ENCODE data around the gene UBN1. TPM values are rescaled to one million over a fixed set of nuclear protein-coding genes. Genes with fewer than 3 reads are reported as not detected.

The UBN1 gene
- total RNA-seq, 2 experiments from 2014 or later, result 30.1 to 30.7 TPM

DNA sequence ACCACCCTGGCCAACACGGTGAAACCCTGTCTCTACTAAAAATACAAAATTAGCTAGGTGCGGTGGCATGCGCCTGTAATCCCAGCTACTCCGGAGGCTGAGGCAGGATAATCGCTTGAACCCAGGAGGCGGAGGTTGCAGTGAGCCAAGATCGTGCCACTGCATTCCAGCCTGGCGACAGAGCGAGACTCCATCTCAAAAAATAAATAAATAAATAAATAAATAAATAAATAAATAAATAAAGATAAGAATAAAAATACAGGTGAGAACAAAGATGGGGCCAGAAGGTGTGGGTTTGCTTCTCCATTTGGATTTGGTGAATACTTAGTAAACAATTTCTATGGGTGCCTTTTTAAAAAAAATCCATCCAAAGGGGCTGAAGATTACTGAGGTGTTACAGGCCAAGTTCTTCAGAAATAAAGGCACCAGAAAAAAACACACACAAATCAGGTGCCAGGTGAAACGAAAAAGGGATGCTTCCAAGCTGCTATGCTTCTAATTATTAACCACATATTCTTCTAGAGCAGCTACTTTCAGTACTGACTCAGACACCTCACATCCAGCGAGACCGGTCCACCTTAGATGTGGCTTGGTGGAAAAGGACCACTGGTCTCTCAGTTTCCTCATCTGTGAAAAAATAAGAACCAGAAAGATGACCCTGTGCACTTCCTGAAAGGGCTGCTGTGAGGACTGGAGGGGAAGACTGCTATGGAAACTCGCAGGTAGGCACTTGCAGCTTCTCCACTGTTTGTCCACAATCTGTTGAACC, 9.4 kb upstream of the UBN1 start:
- peaks cover 11% of the 10 kb centered on the region for H3K36me3 Mint-ChIP-seq
- no peaks in the 10 kb centered on the region for H3K9me3 Mint-ChIP-seq
- peak overlapping the region; percentile 34 for H3K27ac Mint-ChIP-seq
- H3K27me3 Mint-ChIP-seq, result no peaks in the 10 kb centered on the region
- H3K4me1 Mint-ChIP-seq, result peaks cover 10% of the 10 kb centered on the region
- no peak for DNase-seq
- no peak overlapping the region for H3K4me3 Mint-ChIP-seq

DNA sequence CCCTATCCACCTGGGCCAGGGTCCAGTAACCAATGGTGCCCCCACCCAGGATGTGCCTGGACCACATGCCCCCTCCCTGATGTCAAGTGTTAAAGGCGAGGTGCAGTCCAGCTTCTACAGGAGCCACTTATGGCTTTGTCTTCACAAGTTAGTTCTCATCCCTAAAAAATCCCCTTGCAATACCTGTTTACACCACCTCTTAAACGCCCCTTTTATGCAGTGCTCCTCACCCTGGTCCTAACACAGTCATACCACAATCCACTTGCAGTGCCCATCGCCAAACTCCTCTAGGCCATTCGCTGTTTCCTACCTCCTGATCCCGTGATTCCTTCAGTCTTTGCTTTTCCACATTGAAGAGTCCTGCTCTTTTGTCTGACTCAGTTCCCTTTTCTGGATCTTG, 7.3 kb upstream of the UBN1 start:
- Mint-ChIP-seq H3K9me3 (no peaks in the 10 kb centered on the region), H3K27me3 (no peaks in the 10 kb centered on the region), H3K36me3 (peaks cover 15% of the 10 kb centered on the region), H3K4me1 (peaks cover 9% of the 10 kb centered on the region), H3K4me3 (no peak overlapping the region), H3K27ac (no peak overlapping the region)
- DNase-seq, result no peak

DNA sequence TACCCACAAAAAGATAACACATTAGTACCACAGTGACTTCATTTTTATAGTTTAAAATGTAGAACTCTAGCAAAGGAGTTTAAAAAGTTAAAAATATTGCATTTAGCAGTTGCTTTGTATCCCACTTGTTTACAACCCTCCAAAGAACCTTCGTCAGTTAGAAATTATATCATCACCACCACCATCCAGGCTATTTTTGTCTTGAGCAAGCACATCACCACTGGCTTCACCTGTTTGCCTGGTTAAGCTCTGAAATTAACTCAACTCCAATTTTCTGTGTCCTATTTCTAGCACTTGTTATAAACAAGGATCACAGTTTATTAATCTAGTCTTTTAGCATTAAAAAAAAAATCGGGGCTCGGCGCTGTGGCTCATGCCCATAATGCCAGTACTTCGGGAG, 6.3 kb upstream of the UBN1 start:
- no peak for DNase-seq
- H3K36me3 Mint-ChIP-seq, result peaks cover 20% of the 10 kb centered on the region
- H3K27me3 Mint-ChIP-seq, result no peaks in the 10 kb centered on the region
- peaks cover 17% of the 10 kb centered on the region for H3K4me1 Mint-ChIP-seq
- H3K4me3 Mint-ChIP-seq, result no peak overlapping the region
- no peaks in the 10 kb centered on the region for H3K9me3 Mint-ChIP-seq
- H3K27ac Mint-ChIP-seq, result no peak overlapping the region

DNA sequence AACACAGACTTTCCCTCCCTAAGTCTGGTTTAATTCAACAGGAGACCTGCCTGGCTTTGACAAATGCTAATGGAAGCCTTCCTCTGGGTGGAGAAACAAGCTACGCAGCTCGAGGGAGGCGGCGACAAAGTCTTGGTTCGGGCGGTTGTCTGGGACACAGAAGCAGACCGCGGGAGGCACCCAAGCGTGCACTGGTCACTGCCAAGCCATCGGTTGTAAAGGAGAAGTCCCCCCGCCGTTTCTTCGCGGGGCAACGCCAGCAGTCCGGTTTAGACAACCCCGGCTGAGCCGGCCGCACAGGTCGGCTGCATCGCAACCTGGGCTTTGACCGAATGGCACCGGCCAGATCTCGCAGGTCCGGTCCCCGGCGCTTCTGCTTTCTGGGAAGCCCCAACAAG, 779 bp upstream of the UBN1 start:
- H3K4me1 Mint-ChIP-seq, result peaks cover 46% of the 10 kb centered on the region
- peak; percentile 27 for DNase-seq
- no peaks in the 10 kb centered on the region for H3K9me3 Mint-ChIP-seq
- peak overlapping the region; percentile 89 for H3K4me3 Mint-ChIP-seq
- peaks cover 17% of the 10 kb centered on the region for H3K36me3 Mint-ChIP-seq
- H3K27me3 Mint-ChIP-seq, result no peaks in the 10 kb centered on the region
- peak overlapping the region; percentile 76 for H3K27ac Mint-ChIP-seq

DNA sequence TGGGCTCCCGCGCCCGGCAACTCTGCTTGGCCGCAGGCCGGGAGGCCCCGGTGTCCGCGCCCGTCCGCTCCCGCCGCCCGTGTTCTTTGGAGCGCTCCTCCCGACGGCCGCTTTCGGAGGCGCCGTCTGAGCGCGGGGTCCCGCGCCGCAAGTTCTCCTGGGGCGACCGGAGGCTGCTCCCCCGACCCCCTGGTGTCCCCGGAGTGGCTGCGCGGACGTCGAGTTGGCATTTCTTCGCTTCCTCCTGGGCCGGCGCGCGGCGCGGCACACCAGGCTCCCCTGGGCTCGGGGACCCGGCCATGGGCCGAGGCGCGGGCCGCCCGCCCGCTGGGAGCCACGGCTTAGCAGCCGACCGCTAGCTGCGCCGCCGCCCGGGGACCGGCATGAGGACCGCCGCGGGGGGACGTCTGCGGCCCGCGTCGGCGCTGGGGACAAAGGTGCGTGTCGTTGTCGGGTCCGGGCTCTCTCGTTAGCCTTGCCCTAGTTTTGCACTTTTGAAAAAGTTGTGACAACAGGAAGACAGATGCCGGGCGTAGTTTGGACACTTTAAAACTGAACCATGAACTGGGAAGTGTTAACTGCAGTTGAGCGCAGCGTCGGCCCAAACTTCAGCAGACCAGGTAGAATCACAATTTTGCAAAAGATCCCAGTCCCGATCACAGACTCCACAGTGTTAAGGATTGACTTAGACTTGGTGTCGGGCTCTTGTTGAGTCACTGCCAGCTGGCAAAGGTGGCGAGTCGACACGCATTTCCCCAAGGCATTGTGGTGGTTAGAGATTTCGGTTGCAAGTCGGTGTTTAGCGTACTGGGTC, 700 bp downstream of the UBN1 start:
- Mint-ChIP-seq H3K27ac (peak overlapping the region; percentile 51), H3K4me3 (peak overlapping the region; percentile 82), H3K27me3 (no peaks in the 10 kb centered on the region), H3K4me1 (peaks cover 55% of the 10 kb centered on the region), H3K9me3 (no peaks in the 10 kb centered on the region), H3K36me3 (peaks cover 16% of the 10 kb centered on the region)
- peak; percentile 49 for DNase-seq

- Mint-ChIP-seq H3K27ac (no peak overlapping the region), H3K4me1 (peaks cover 49% of the 10 kb centered on the region), H3K36me3 (peaks cover 16% of the 10 kb centered on the region), H3K4me3 (no peak overlapping the region), H3K27me3 (no peaks in the 10 kb centered on the region), H3K9me3 (no peaks in the 10 kb centered on the region)
- no peak for DNase-seq
Observed at GRCh38 chr16:4850211-4850610, 2.9 kb downstream of the UBN1 start.

DNA sequence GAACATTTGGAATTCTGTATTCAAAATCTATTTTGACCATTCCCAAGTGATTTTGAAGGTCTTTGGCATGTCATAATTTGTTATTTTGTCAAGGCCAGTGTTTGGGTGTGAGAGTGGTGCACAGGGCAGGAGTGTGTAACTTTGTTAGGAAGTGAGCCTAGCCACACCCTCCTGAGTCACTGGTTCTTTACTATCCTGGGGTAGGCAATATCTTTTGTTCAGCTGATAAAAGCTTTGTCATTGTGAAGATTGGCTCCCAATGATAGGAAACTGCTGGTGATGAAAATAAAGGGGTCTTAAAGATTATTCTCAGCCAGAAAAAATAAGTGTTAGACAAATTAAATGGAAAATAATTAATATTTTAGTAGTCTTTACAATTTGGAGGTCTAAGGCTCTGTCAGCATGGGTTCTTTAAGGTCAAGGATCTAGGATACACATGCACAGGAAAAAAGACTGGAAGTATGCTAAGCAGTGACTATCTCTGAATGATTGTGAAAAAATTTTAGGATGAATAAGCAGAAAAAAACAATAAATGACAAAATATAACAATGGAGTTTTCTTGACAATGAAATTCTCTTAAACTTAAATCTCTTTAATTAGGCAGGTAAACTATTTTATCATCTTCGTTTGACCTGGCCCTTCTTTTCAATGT, 5.1 kb downstream of the UBN1 start:
- Mint-ChIP-seq H3K4me3 (no peak overlapping the region), H3K36me3 (peaks cover 8% of the 10 kb centered on the region), H3K9me3 (no peaks in the 10 kb centered on the region), H3K27me3 (no peaks in the 10 kb centered on the region), H3K27ac (no peak overlapping the region), H3K4me1 (peaks cover 38% of the 10 kb centered on the region)
- no peak for DNase-seq

GRCh38 chr16:4855371-4855770, 8.1 kb downstream of the UBN1 start:
- Mint-ChIP-seq H3K9me3 (no peaks in the 10 kb centered on the region), H3K4me1 (peaks cover 19% of the 10 kb centered on the region), H3K27me3 (no peaks in the 10 kb centered on the region), H3K36me3 (peaks cover 18% of the 10 kb centered on the region), H3K27ac (no peak overlapping the region), H3K4me3 (no peak overlapping the region)
- no peak for DNase-seq

DNA sequence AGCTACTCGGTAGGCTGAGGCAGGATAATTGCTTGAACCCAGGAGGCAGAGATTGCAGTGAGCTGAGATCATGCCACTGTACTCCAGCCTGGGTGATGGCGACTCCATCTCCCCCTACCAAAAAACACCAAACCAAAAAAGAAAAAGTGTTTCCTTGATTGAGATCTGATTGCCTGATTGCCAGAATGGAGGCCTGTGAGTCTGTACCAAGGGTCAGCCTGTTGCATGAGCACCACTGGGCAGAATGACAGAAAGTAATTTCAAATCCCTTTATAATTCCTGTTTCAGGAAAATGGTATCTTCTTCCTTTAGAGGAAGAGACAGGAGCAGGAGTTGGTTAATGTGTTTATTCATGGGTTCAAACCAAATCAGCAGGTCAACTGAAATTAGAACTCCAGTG, 8.5 kb downstream of the UBN1 start:
- H3K27ac Mint-ChIP-seq, result no peak overlapping the region
- no peaks in the 10 kb centered on the region for H3K27me3 Mint-ChIP-seq
- peaks cover 19% of the 10 kb centered on the region for H3K36me3 Mint-ChIP-seq
- no peaks in the 10 kb centered on the region for H3K9me3 Mint-ChIP-seq
- H3K4me3 Mint-ChIP-seq, result no peak overlapping the region
- no peak for DNase-seq
- H3K4me1 Mint-ChIP-seq, result peaks cover 16% of the 10 kb centered on the region

DNA sequence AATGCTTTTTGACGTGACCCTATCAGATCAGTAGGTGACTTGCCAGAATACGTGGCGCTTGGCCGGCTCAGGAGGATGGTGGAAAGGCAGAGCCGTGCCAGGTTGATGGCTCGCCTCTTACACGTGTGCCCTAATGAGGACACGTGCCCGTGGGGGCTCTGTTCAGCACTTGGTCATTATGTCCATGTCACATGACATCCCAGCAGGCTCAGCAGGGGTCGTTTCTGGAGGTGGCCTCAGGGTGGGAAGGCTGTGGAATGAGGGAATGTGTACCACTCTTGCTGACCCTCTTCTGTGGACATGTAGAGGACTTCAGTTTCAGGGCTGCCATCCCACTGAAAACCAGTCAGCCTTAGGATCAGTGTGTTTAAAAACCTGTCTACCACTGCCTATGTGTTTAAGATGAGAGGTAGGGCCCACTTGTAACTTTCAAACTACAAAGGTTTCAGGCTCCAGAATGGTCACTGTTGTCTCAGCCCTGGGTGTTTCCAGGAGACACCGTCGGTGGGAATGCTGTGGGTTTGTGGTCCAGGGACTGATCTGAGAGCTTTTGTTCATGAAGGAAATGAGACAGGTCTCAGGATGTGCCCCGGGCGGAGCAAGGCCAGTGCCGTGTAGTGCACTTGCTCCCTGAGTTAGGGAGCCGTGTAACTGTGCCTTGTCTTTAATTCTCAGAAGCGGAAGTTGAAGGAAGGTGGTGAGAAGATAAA, 12.1 kb downstream of the UBN1 start:
- no peak for DNase-seq
- Mint-ChIP-seq H3K36me3 (peaks cover 19% of the 10 kb centered on the region), H3K9me3 (no peaks in the 10 kb centered on the region), H3K4me1 (peaks cover 4% of the 10 kb centered on the region), H3K27me3 (no peaks in the 10 kb centered on the region), H3K27ac (no peak overlapping the region), H3K4me3 (no peak overlapping the region)

DNA sequence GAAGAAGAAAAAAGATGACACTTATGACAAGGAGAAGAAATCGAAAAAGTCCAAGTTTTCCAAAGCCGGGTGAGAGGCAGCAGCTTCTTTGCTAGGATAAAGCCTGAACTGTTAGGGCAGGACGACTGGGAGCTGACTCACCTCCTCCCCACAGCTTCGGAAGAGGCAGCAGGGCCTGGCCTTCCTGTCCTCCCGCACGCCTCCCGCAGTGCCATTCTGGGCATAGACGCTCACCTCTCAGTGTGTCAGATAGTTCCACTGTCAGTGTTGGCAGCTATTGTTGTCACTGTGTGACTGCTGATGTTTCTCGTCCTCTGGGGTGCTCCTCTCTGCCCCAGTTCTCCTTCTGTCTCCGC, 12.6 kb downstream of the UBN1 start:
- H3K4me1 Mint-ChIP-seq, result peaks cover 4% of the 10 kb centered on the region
- H3K27me3 Mint-ChIP-seq, result no peaks in the 10 kb centered on the region
- no peak overlapping the region for H3K27ac Mint-ChIP-seq
- DNase-seq, result no peak
- peaks cover 19% of the 10 kb centered on the region for H3K36me3 Mint-ChIP-seq
- H3K4me3 Mint-ChIP-seq, result no peak overlapping the region
- H3K9me3 Mint-ChIP-seq, result no peaks in the 10 kb centered on the region

- Mint-ChIP-seq H3K27ac (no peak overlapping the region), H3K36me3 (peaks cover 19% of the 10 kb centered on the region), H3K4me3 (no peak overlapping the region), H3K4me1 (peaks cover 4% of the 10 kb centered on the region), H3K9me3 (no peaks in the 10 kb centered on the region), H3K27me3 (no peaks in the 10 kb centered on the region)
- DNase-seq, result no peak
Observed at GRCh38 chr16:4860727-4861342, 13.6 kb downstream of the UBN1 start.

DNA sequence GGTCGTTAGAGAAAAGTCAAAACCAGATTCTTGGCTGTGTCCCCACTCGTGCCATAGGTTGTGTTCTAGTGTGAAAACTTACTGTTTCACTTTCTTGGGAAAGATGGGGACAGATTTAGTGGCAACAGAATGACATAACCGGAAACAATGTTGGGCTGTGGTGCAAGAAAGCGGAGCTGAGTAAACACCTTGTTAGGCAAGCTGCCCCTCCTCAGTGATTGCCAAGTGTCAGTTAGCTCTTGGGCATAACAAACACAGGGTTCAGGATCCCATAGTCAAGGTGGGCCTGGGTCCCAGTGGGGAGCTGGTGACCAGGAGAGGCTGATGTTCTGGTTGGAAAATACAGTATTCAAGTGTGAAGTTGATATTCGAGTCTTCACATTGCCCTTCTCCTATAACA, 15.4 kb downstream of the UBN1 start:
- Mint-ChIP-seq H3K9me3 (no peaks in the 10 kb centered on the region), H3K27me3 (no peaks in the 10 kb centered on the region), H3K4me3 (no peak overlapping the region), H3K36me3 (peaks cover 23% of the 10 kb centered on the region), H3K27ac (no peak overlapping the region), H3K4me1 (peaks cover 8% of the 10 kb centered on the region)
- DNase-seq, result no peak

DNA sequence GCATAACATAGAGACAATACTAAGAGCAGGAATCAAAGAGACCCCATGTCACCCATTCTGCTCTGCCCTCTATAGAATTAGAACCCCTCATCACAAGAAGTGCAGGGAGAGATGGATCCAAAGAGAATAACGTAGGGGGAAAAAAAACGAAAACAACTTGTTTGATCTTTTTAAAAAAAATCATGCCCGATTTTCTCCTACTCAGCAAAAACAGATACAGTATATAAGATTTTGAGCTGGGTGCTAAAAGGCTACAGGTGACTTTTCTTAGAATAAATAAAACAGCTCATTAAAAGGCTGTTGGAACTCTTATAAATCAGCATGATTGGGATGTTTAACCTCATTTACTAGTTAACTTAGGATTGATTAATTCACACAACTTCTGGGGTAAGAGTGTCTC, 17.4 kb downstream of the UBN1 start:
- peaks cover 14% of the 10 kb centered on the region for H3K36me3 Mint-ChIP-seq
- DNase-seq, result no peak
- no peaks in the 10 kb centered on the region for H3K9me3 Mint-ChIP-seq
- H3K4me1 Mint-ChIP-seq, result peaks cover 8% of the 10 kb centered on the region
- no peak overlapping the region for H3K27ac Mint-ChIP-seq
- H3K27me3 Mint-ChIP-seq, result no peaks in the 10 kb centered on the region
- H3K4me3 Mint-ChIP-seq, result no peak overlapping the region

Data from activated naive CD8-positive, alpha-beta T cell treated with anti-CD3 and anti-CD28 coated beads for 36 hours (primary cell).